Lower lobe of right lung (tissue), 2 donors: ENCODE results near the gene MVK. TPM values are rescaled to one million over a fixed set of nuclear protein-coding genes. Genes with fewer than 3 reads are reported as not detected.

ENCODE experiments used
- ATAC-seq, 2 donors: fragments of 200-7000 bp; cut with Tn5 transposase; one replicate each; pipeline ENCODE4 v1.9.1; 2020 to 2022; ENCODE audit warnings: mild to moderate bottlenecking in 2 of 2, moderate library complexity in 2 of 2
- DNase-seq: peaks from one replicate; pipeline ENCODE4 v3.0.0-alpha.2; 2020
- H3K27ac ChIP-seq: fragments of 200-600 bp; one replicate; pipeline ENCODE4 v1.8.0; 2022
- H3K27me3 ChIP-seq: fragments of 200-600 bp; one replicate; pipeline ENCODE4 v1.8.0; 2022; ENCODE audit warnings: low read depth
- H3K36me3 ChIP-seq: fragments of 200-600 bp; one replicate; pipeline ENCODE4 v1.8.0; 2022; ENCODE audit warnings: mild to moderate bottlenecking
- H3K4me1 ChIP-seq: fragments of 200-600 bp; one replicate; pipeline ENCODE4 v1.8.0; 2022
- H3K4me3 ChIP-seq: fragments of 200-600 bp; one replicate; pipeline ENCODE4 v1.8.0; 2022; ENCODE audit warnings: mild to moderate bottlenecking
- H3K9me3 ChIP-seq: fragments of 200-600 bp; one replicate; pipeline ENCODE4 v1.8.0; 2022
- intact Hi-C: fragments of 100-400 bp; cut with DNase I; formaldehyde crosslinking; loops from one replicate; pipeline ENCODE4 v1.11.0; 2022
- total RNA-seq: library from RNA; stranded (reverse); fragmentation: NEBNext Ultra II Directional; extraction: Animal tissue kit (Norgen Biotek cat#: 25700); gene quantifications from one replicate; pipeline ENCODE4 v1.2.1, GENCODE V29; 2021
- TF ChIP-seq, protein P1 (sequence below): fragments of 200-600 bp; IDR thresholded peaks from one replicate; pipeline ENCODE4 v1.8.0; 2022; ENCODE audit warnings: antibody characterized with exemption, mild to moderate bottlenecking
- donor health status: DM: no; HTN: yes; CAD: no; lungs with severe emphysema.

Gene MVK
- total RNA-seq, 1 donor from 2014 or later = 25.1 TPM

DNA sequence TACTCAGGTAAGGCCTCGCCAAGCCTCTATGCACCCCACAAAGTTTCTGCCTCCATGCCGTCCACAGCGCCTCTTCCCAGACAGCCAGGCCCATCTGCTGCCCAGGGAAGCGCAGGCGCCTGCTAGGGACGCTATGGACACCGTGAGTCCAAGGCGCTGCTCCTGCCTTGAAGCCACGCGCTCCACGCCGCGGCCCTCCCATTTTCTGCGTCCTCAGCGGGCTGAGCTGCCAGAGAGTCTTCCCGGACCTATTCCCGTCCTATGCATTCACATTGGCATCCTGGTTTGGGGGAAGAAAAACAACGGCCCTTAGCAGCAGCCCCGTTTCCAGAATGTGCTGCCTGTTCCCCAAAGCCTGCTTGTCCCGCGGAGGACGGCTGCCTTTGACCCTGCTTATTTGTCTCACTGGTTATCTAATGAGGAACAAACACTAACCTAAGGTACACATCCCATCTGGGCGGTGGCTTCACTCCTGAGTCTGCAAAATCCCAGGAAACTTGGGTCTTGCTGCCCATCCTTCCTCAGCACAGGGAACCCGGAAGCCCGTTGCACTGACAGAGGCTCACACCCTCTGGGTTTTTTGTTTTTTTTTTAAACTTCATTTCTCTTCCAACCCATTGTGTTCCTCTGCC lies 38.2 kb upstream of the MVK start:
- ATAC-seq = peak in 1 of 2 donors; percentile 9
- Histone ChIP-seq H3K27me3 (no peaks in the 10 kb centered on the region), H3K9me3 (no peaks in the 10 kb centered on the region), H3K27ac (no peak overlapping the region), H3K4me1 (no peaks in the 10 kb centered on the region), H3K4me3 (no peak overlapping the region), H3K36me3 (peaks cover 55% of the 10 kb centered on the region)
- DNase-seq = no peak
- intact Hi-C loops = no loop called here
- TF ChIP-seq, protein P1, sequence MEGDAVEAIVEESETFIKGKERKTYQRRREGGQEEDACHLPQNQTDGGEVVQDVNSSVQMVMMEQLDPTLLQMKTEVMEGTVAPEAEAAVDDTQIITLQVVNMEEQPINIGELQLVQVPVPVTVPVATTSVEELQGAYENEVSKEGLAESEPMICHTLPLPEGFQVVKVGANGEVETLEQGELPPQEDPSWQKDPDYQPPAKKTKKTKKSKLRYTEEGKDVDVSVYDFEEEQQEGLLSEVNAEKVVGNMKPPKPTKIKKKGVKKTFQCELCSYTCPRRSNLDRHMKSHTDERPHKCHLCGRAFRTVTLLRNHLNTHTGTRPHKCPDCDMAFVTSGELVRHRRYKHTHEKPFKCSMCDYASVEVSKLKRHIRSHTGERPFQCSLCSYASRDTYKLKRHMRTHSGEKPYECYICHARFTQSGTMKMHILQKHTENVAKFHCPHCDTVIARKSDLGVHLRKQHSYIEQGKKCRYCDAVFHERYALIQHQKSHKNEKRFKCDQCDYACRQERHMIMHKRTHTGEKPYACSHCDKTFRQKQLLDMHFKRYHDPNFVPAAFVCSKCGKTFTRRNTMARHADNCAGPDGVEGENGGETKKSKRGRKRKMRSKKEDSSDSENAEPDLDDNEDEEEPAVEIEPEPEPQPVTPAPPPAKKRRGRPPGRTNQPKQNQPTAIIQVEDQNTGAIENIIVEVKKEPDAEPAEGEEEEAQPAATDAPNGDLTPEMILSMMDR = no peak

DNA sequence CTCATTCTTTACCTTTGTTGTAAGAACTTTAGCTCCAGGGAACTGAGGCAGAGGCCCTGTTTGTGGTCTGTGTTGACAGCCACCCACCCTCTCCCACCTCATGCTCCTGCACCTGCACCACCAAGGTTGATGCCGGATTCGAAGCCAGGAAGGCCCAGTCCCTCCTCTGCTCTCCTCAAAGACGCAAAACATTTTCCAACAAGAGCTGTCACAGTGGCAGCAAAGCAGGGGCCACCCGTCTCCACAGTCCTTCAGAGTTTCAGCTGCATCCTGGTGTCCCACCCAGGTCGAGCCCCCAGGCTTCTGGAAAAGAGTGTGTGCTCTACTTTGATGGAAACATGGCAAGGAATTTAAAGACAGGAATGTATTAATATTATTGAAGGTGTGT lies 37.7 kb upstream of the MVK start:
- no peaks in the 10 kb centered on the region for H3K9me3 ChIP-seq
- no peaks in the 10 kb centered on the region for H3K4me1 ChIP-seq
- H3K27ac ChIP-seq = no peak overlapping the region
- H3K4me3 ChIP-seq = no peak overlapping the region
- intact Hi-C loops = no loop called here
- no peaks in the 10 kb centered on the region for H3K27me3 ChIP-seq
- peaks cover 50% of the 10 kb centered on the region for H3K36me3 ChIP-seq
- DNase-seq (no peak), ATAC-seq (no peak)
- TF ChIP-seq, protein P1 = no peak

DNA sequence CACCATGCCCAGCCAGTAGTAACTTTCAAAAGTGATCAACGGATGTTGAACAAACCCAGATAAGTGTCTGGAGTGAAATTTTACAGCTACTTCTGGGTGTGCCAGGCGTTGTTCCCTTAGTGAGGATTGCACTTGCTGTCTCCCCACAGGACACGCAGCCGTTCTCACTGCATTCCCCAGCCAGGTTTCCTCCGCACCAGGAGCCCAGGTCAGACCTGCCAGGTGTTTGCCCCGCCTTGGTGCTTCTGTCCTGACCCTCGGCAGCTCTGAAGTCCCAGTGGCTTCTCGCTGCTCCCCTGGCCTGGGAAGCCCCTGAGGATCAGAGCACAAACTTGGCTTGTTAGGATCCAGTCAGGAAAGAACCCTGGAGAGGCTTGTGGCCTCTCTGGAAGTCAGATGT lies 36.5 kb upstream of the MVK start:
- ATAC-seq (no peak), DNase-seq (no peak)
- no peaks in the 10 kb centered on the region for H3K27me3 ChIP-seq
- H3K4me3 ChIP-seq = no peak overlapping the region
- no peaks in the 10 kb centered on the region for H3K4me1 ChIP-seq
- no peaks in the 10 kb centered on the region for H3K9me3 ChIP-seq
- peaks cover 37% of the 10 kb centered on the region for H3K36me3 ChIP-seq
- intact Hi-C loops = no loop called here
- TF ChIP-seq, protein P1 = no peak
- H3K27ac ChIP-seq = no peak overlapping the region

DNA sequence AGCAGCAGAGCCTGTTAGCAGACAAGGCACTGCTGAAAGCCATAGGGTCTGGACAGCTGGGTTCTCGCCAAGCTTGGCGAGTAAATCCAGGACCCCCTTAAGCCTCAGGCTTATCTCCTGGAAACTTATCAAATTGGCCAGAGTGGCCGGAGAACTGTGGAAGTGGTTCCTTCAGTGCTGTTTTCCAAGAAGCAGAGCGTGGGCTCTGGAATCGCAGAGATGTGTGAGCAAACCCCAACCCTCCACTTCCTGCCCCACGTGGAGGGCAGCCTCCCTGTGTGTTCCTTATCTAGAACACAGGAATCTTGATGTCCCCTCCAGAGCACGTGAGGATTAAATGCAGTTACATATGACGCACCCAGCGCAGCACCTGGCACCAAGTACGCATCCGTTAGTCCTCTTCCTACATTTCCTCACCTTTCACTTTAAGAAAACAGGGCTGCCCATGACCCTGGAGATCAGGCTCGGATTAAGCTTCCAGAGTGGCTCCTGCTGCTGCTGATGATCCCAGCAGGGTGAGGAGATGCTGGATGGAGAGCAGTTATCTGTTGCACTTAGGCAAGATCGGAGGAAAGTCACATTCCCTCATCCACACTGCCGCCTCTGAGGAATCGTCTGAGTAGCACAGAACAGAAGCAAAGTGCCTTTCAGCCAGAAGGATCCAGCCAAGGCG lies 35.3 kb upstream of the MVK start:
- DNase-seq (no peak), ATAC-seq (no peak)
- H3K9me3 ChIP-seq = no peaks in the 10 kb centered on the region
- intact Hi-C loops = no loop called here
- no peaks in the 10 kb centered on the region for H3K27me3 ChIP-seq
- H3K36me3 ChIP-seq = peaks cover 27% of the 10 kb centered on the region
- no peak overlapping the region for H3K27ac ChIP-seq
- TF ChIP-seq, protein P1 = no peak
- no peaks in the 10 kb centered on the region for H3K4me1 ChIP-seq
- no peak overlapping the region for H3K4me3 ChIP-seq

DNA sequence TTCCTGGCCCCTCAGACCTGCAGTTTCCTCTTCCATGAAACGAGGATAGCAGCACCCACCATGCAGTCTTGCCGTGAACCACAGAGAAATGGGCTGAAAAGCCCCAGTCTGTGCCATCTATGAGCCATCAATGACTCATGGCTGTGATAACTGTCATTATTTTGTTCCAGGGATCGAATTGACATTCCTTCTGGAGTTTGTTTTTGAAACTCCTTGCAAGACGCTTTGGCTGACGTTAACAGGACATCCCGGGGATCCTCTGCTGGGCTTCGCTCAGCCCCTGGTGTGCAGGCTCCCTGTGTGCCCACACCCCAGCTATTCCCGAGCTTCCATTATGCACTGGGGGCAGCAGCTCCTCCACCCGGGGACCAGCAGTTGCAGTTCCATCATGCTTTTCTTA lies 34.1 kb upstream of the MVK start:
- Histone ChIP-seq H3K27me3 (no peaks in the 10 kb centered on the region), H3K4me1 (no peaks in the 10 kb centered on the region), H3K27ac (no peak overlapping the region), H3K36me3 (peaks cover 15% of the 10 kb centered on the region), H3K4me3 (no peak overlapping the region), H3K9me3 (no peaks in the 10 kb centered on the region)
- ATAC-seq (no peak), DNase-seq (no peak)
- TF ChIP-seq, protein P1 = no peak
- intact Hi-C loops = no loop called here
